DOHH2 (cell line): Measurements from ENCODE around the gene GLIS2.

Experiments used
- H3F3A ChIP-seq: fragments of 200-600 bp; sonication (generic), shearing (Covaris generic); 2 replicates; pipeline ENCODE4 v1.6.0; 2016; ENCODE audit warnings: antibody characterized with exemption, mild to moderate bottlenecking; ENCODE audit not compliant: control insufficient read depth, insufficient read depth
- H3K27ac ChIP-seq: fragments of 200-600 bp; sonication (generic); 2 replicates; pipeline ENCODE4 v1.5.1; 2014; ENCODE audit warnings: low read depth, mild to moderate bottlenecking, low read length, moderate library complexity
- H3K27me3 ChIP-seq: fragments of 200-600 bp; sonication (generic); 2 replicates; pipeline ENCODE4 v1.6.1; 2014; ENCODE audit warnings: mild to moderate bottlenecking, low read length, mixed read lengths; ENCODE audit not compliant: control insufficient read depth
- H3K36me3 ChIP-seq: fragments of 200-600 bp; sonication (generic); 2 replicates; pipeline ENCODE4 v1.6.1; 2014; ENCODE audit warnings: mild to moderate bottlenecking, low read length, moderate library complexity, mixed read lengths; ENCODE audit not compliant: control insufficient read depth
- H3K4me1 ChIP-seq: fragments of 200-600 bp; sonication (generic); 2 replicates; pipeline ENCODE4 v1.6.1; 2014; ENCODE audit warnings: mild to moderate bottlenecking, low read length, mixed read lengths; ENCODE audit not compliant: control insufficient read depth
- H3K4me2 ChIP-seq: fragments of 200-600 bp; sonication (generic); 2 replicates; pipeline ENCODE4 v1.6.0; 2014; ENCODE audit warnings: mild to moderate bottlenecking, low read length, moderate library complexity
- H3K4me3 ChIP-seq: fragments of 200-600 bp; sonication (generic); 2 replicates; pipeline ENCODE4 v1.5.1; 2014; ENCODE audit warnings: mild to moderate bottlenecking, low read length, mixed read lengths
- H3K79me2 ChIP-seq: fragments of 200-600 bp; sonication (generic); 2 replicates; pipeline ENCODE4 v1.6.1; 2014; ENCODE audit warnings: mild to moderate bottlenecking, low read length, mixed read lengths; ENCODE audit not compliant: control insufficient read depth
- H3K9me2 ChIP-seq: fragments of 200-600 bp; sonication (generic); replicated peaks from 2 replicates; pipeline ENCODE4 v1.6.1; 2014; ENCODE audit warnings: mild to moderate bottlenecking, low read length, mixed read lengths; ENCODE audit not compliant: control insufficient read depth
- H3K9me3 ChIP-seq: fragments of 200-600 bp; sonication (generic); 2 replicates; pipeline ENCODE4 v1.6.1; 2014; ENCODE audit warnings: antibody characterized with exemption, low read length, mixed read lengths; ENCODE audit not compliant: control insufficient read depth, insufficient read depth
- H4K20me1 ChIP-seq: fragments of 200-600 bp; sonication (generic); 2 replicates; pipeline ENCODE4 v1.6.0; 2014; ENCODE audit warnings: low read depth, mild to moderate bottlenecking, antibody characterized with exemption, low read length, moderate library complexity; ENCODE audit not compliant: control insufficient read depth, insufficient read depth
- EZH2phosphoT487 ChIP-seq: fragments of 200-600 bp; sonication (generic); IDR thresholded peaks from 2 replicates; pipeline ENCODE4 v1.6.1; 2017; ENCODE audit warnings: borderline replicate concordance, mild to moderate bottlenecking, antibody characterized with exemption, low read length, moderate library complexity, mixed read lengths
- TF ChIP-seq, protein P1 (sequence below): fragments of 200-600 bp; sonication (generic); IDR thresholded peaks from one replicate; pipeline ENCODE4 v1.5.1; 2014; ENCODE audit warnings: antibody characterized with exemption, mild to moderate bottlenecking, low read depth, low read length; ENCODE audit not compliant: poor library complexity, severe bottlenecking

The GLIS2 gene

DNA sequence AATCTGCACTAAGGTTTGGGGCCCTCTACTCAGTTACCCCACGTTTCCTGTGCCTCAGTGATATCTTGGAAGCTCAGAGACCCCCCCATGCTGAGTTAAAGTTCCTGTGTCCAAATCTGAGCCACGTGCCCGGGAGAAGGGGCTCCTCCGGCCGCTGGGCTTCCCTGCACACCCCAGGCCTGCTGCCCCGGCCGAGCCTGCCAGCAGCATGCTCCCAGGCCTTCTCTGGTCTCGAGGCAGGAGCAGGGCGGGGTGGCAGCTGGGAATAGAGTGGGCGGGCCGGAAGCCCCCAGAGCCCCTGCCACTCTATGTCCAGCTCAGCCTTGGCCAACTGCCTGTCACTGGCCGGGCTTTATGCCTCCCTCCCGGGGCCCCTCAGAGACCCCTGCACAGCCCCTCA lies 50.1 kb downstream of the GLIS2 start:
- Histone ChIP-seq H3K9me3 (no peaks in the 10 kb centered on the region), H3K27me3 (no peaks in the 10 kb centered on the region), H3K36me3 (peaks cover 28% of the 10 kb centered on the region), H3K4me2 (peak overlapping the region; percentile 51; the same call in 1 of the 2 replicates), H3F3A (no peaks in the 10 kb centered on the region; the same call in 1 of the 2 replicates), H3K27ac (no peak overlapping the region), H3K4me3 (peak overlapping the region; percentile 5; the same call in 1 of the 2 replicates), H3K4me1 (peaks cover 53% of the 10 kb centered on the region), H4K20me1 (peaks cover 7% of the 10 kb centered on the region; the same call in 1 of the 2 replicates), H3K9me2 (no peaks in the 10 kb centered on the region), H3K79me2 (no peaks in the 10 kb centered on the region)
- TF ChIP-seq, protein P1, sequence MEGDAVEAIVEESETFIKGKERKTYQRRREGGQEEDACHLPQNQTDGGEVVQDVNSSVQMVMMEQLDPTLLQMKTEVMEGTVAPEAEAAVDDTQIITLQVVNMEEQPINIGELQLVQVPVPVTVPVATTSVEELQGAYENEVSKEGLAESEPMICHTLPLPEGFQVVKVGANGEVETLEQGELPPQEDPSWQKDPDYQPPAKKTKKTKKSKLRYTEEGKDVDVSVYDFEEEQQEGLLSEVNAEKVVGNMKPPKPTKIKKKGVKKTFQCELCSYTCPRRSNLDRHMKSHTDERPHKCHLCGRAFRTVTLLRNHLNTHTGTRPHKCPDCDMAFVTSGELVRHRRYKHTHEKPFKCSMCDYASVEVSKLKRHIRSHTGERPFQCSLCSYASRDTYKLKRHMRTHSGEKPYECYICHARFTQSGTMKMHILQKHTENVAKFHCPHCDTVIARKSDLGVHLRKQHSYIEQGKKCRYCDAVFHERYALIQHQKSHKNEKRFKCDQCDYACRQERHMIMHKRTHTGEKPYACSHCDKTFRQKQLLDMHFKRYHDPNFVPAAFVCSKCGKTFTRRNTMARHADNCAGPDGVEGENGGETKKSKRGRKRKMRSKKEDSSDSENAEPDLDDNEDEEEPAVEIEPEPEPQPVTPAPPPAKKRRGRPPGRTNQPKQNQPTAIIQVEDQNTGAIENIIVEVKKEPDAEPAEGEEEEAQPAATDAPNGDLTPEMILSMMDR, result no peak
- TF ChIP-seq EZH2phosphoT487, result no peak

DNA sequence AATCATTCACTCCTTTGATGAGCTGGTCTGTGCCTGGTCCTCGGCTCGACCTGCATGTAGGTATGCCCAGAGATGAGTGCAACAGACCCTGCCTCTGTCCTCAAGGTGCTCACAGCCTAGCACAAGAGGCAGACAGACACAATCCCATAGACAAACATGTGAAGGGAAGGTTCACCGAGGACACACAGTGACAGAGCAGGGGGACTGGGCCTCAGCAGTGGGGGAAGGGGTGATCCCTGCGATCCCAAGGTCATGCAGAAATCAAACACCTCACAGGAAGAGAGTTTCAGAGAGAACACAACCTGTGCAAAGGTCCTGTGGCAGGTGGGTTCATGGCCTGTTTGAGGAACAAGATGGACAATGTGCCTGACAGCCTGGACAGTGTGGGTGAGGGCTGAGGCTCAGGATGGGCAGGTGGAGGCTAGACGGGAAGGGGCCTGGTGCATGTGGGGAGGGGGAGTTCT lies 51.6 kb downstream of the GLIS2 start:
- Histone ChIP-seq H3K9me3 (no peaks in the 10 kb centered on the region), H3K36me3 (peaks cover 16% of the 10 kb centered on the region; the same call in 1 of the 2 replicates), H3F3A (no peaks in the 10 kb centered on the region; the same call in 1 of the 2 replicates), H3K27me3 (peaks cover 2% of the 10 kb centered on the region), H3K79me2 (no peaks in the 10 kb centered on the region), H3K27ac (no peak overlapping the region), H3K4me3 (no peak overlapping the region), H3K4me1 (peaks cover 60% of the 10 kb centered on the region), H3K4me2 (no peak overlapping the region), H4K20me1 (peaks cover 14% of the 10 kb centered on the region), H3K9me2 (no peaks in the 10 kb centered on the region)
- TF ChIP-seq, protein P1, result no peak
- TF ChIP-seq EZH2phosphoT487, result no peak

DNA sequence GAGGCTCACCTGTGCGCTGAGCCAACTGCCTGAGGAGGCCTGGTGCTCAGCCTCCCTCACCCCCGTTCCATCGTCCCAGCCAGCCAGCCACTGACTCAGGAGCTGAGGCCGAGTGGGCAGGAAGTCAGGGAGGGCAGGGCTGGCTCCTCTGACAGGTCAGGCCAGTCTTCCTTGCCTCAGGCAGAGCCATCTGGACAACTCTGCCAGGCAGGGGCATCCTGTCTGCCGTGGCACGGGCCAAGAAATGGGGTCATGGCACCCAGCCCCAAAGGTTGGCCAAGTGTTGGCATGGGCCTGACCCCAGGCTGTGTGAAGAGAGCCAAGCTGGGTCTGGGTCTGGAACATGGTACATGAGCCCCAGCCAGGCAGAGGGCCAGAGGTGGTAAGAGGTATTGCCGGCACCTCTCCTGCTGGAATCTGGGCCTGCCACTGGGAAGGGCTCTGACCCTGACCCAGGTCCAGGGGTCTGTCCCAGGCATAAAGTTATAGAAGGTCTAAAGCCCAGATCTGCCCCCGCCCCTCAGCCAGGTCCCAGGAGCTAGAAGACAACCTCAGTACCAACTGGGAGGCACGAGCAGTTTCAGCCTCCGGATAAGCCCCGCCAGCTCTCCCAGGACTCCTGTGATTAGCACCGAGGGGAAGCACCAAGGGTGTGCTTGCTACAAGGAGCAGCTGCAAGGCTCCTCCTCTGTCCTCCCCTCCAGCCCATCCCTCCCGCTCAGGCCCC lies 53.3 kb downstream of the GLIS2 start:
- no peak overlapping the region for H3K27ac ChIP-seq
- H3K4me2 ChIP-seq, result no peak overlapping the region
- H3K79me2 ChIP-seq, result no peaks in the 10 kb centered on the region
- peaks cover 19% of the 10 kb centered on the region for H4K20me1 ChIP-seq
- peaks cover 12% of the 10 kb centered on the region; the same call in 1 of the 2 replicates for H3K36me3 ChIP-seq
- H3F3A ChIP-seq, result no peaks in the 10 kb centered on the region; the same call in 1 of the 2 replicates
- no peak overlapping the region for H3K4me3 ChIP-seq
- H3K4me1 ChIP-seq, result peaks cover 57% of the 10 kb centered on the region
- no peaks in the 10 kb centered on the region for H3K9me3 ChIP-seq
- TF ChIP-seq, protein P1, result no peak
- no peak for TF ChIP-seq EZH2phosphoT487
- H3K27me3 ChIP-seq, result peaks cover 5% of the 10 kb centered on the region
- no peaks in the 10 kb centered on the region for H3K9me2 ChIP-seq
